Activated T-cell treated with anti-CD3 and anti-CD28 coated beads, Interleukin-2, amount 50 U/mL, for 1 hour (primary cell): ENCODE results near the gene LIPH.
"Not testable (repeated sequence)": the region's sequence is repeated elsewhere in the genome, so short reads cannot be mapped to it uniquely, and the experiment has no call there.

Experiments used
- DNase-seq: peaks from one replicate; pipeline ENCODE4 v3.0.0-alpha.2; 2020

The LIPH gene

GRCh38 chr3:185484296-185484695, 68.1 kb downstream of the LIPH start:
- DNase-seq: no peak

GRCh38 chr3:185479373-185479945, 72.9 kb downstream of the LIPH start:
- no peak for DNase-seq

GRCh38 chr3:185477316-185477715, 75.1 kb downstream of the LIPH start:
- DNase-seq: no peak

- not testable (repeated sequence) for DNase-seq
These were observed 77.5 kb downstream of the LIPH start for GRCh38 chr3:185474922-185475321.

GRCh38 chr3:185473290-185473815, 79.0 kb downstream of the LIPH start:
- DNase-seq: no peak

GRCh38 chr3:185470323-185470722, 82.1 kb downstream of the LIPH start:
- no peak for DNase-seq

GRCh38 chr3:185469542-185469941, 82.8 kb downstream of the LIPH start:
- DNase-seq: no peak

GRCh38 chr3:185466123-185466522, 86.3 kb downstream of the LIPH start:
- not testable (repeated sequence) for DNase-seq

- no peak for DNase-seq
These were observed 86.9 kb downstream of the LIPH start for GRCh38 chr3:185465471-185465870.

GRCh38 chr3:185460719-185461350, 91.6 kb downstream of the LIPH start:
- no peak for DNase-seq

GRCh38 chr3:185460309-185460708, 92.1 kb downstream of the LIPH start:
- DNase-seq: no peak

- DNase-seq: no peak
These were observed 95.0 kb downstream of the LIPH start for GRCh38 chr3:185457376-185457775.
